CD4-positive, alpha-beta T cell treated with Interleukin-15 for 1 hour (primary cell): ENCODE measurements around the gene HSD17B12.
A peak's percentile ranks its signal among the peaks of the same experiment; 100 is the strongest.
"Not testable (repeated sequence)": the region's sequence is repeated elsewhere in the genome, so short reads cannot be mapped to it uniquely, and the experiment has no call there.

Source experiments
- DNase-seq: peaks from one replicate; pipeline ENCODE4 v3.0.0-alpha.2; 2020

The HSD17B12 gene

DNA sequence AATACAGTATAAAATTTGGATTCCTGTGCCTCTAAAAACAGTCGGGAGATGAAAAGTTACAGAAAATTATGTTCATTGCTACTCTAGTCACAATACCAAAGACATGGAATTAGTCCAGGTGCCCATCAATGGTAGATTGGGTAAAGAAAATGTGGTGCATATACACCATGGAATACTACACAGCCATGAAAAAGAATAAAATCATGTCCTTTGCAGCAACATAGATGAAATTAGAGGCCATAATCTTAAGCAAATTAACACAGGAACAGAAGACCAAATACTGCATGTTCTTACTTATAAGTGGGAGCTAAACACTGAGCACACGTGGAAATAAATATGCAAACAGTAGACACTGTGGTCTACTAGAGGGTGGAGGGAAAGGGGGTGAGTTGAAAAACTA lies 67.6 kb downstream of the HSD17B12 start:
- no peak for DNase-seq

DNA sequence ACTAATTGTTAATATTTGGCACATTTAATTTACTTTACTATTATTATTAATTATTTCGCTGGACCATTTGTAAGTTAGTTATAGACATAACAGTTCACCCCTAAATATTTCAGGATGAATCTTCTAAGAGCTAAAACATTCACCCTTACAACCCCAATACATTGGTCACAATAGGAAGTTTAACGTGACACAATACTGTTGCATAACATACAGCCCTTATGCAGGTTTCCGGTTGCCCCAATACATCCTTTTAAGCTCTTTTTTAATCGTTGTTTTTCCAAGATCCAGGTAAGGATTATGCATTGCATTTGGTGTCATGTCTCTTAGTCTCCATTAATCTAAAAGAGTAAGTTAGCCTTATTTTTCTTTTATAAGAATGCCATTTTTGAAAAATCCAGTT lies 71.2 kb downstream of the HSD17B12 start:
- DNase-seq: no peak

DNA sequence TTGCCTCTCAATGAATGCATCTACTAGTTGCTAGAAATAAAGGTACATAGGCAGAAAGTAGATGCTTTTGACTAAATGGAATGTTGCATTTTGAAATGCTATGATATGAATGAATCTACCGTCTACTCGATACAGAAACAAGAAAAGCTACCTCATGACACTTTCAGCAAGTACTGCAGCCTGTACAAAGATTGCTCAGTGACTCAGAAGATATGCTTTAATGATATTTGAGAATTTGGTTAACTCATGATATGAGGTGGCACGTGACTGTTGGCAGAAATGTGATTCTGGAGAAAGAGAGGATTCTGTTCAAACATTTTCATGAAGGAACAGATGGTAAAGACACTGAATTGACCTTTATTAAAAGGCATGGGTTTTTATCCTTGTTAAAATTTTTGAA lies 76.0 kb downstream of the HSD17B12 start:
- DNase-seq: no peak

DNA sequence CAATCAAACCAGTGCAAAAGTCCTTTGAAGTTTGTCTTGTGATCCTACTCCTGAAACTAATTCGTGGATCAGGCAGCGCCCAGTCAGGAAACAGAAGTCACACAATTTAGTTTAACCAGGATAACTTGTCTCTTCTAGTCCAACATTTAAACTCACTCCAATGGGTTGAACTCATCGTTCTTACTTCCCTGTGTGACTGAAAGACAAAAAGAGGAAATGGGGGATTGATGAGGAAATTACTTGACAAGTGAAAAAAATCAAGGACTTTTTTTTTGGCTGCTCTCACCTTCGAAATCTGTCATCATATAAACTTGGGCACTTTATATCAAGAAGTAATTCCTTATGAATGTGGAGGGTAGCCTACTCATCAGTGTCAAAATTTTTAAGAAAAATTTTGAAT lies 78.4 kb downstream of the HSD17B12 start:
- no peak for DNase-seq

DNA sequence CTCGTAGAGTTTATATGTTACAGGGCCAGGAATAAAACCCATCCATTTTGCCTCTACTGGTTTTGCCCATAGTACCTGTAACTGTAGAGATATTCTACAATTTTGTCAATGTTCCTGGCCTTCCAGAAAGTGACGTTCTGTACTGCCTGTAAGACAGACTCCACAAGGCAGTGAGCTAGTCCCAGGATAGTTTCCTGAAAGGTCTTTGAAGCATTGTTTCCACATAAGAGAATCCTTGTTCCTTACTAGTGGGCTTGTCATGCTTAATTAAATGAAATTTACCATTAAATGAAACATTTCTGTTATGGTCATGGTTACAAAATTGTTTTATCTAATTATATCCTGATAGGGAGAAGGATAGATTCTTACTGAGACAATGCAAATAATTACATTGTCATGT lies 80.4 kb downstream of the HSD17B12 start:
- DNase-seq: no peak

DNA sequence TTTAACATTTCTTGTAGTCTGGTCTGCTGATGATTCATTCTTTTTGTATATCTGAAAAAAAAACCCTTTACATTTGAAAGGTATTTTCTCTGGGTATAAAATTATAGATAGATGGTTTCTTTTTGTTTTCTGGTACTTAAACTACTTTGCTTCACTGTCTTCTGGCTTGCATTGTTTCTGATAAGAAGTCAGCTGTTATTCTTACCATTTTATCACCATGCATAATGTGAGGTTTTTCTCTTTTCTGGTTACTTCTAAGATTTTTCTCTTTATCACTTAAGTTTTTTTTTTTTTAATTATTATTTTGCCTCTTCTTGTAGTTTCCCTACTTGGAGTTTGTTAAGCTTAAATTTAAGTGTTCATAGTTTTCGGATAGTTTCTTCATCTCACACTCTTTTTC lies 84.7 kb downstream of the HSD17B12 start:
- DNase-seq: no peak

DNA sequence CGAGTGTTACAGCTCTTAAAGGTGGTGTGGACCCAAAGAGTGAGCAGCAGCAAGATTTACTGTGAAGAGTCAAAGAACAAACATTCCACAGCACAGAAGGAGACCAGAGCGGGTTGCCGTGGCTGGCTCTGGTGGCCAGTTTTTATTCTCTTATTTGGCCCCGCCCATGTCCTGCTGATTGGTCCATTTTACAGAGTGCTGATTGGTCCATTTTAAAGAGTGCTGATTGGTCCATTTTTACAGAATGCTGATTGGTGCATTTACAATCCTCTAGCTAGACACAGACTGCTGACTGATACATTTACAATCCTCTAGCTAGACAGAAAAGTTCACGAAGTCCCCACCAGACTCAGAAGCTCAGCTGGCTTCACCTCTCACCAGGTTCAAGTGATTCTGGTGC lies 88.1 kb downstream of the HSD17B12 start:
- not testable (repeated sequence) for DNase-seq

DNA sequence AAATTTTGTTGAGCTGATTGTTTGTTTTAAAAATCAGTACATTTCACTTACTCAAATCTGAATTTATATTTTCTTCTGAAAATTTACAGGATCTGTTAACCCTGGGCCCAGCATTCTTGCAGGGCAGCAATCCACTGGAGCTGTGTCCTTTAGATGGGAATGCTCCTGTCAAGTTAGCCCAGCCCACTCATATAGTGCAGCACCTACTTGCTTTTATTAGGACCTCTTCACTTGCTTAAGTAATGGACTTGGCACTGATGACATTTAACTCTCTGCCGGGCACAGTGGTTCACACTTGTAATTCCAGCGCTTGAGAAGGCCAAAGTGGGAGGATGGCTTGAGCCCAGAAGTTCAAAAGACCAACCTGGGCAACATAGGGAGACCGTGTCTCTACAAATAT lies 89.6 kb downstream of the HSD17B12 start:
- DNase-seq: no peak

DNA sequence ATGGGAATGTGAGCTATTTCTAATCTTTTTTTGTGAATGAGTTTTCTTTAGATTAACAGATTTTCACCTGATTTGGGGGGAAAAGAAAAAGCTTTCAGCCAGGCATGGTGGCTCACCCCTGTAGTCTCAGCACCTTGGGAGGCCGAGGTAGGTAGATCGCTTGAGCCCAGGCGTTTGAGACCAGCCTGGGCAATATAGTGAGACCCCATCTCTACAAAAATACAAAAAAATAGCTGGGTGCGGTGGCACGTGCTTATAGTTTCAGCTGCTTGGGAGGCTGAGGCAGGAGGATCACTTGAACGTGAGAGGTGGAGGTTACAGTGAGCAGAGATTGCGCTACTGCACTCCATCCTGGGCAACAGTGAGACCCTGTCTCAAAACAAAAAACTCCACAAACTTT lies 92.2 kb downstream of the HSD17B12 start:
- DNase-seq: no peak

DNA sequence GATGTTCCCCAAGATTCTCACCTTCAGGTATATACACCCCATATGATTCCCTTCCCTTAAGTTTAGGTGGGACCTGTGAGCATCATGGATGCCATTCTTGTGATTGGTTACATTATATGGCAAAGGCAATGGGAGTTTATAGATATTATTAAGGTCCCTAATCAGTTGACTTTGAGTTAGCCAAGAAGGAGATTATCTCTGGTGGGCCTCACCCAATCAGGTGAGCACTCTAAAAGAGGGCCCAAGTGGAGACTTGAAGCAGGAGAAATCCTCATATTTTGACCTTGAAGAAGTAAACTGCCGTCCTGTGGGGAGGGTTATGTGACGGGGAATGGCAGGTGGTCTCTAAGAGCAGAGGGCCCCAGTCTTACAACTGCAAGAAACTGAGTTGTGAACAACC lies 94.2 kb downstream of the HSD17B12 start:
- DNase-seq: no peak

DNA sequence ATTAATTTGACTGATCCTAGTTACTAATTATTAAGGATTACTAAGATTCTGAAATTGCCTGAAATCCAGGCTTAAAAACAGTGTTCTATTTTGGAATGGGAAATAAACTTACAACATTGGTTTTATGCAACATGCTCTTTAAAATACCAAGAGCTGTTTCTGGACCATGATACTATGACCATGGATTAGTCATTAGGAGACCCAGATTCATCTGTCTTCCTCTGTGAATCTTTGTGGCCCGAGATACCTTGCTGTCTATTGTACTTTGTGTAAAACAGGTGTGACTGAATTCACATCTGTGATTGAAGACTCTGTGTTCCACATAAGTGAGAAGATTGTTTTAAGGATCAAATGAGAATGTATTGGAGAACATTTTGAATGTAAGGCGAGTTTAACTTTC lies 98.8 kb downstream of the HSD17B12 start:
- no peak for DNase-seq

DNA sequence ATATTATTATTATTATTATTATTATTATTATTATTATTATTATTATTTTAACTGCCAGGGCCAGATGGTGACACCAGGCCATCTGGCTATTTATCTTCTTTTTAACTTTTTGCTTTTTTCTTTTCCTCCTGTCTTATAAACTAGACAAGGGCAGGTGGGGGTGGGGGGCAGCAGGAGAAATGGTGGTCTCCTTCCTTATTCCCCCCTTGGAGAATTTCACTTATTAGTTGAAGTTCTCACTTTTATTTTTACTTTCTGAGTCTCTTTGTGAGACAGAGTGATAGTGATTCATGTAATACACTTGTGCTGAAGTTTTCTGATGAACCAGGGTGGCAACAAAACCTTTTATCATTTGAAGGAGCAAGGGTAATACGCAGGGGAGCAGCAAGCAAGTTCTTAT lies 103.8 kb downstream of the HSD17B12 start:
- no peak for DNase-seq

DNA sequence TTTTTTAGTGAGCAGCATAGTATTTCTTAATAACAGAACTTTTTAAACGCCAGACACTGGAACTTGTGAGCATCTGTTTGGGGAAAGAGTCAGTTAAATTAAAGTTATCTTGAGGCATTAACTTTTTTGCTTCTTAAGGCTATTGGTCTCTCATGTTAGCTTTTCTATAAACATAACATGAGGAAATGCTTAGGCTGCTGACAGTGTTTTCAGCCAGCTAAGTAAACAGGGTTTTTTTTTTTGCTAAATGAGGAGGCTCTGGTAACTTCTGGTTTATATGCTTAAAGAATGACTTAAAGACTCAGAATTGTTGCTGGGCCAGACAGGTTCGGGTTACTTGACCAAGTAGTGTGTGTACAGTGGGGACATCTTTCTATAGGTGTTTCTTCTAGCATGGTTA lies 104.3 kb downstream of the HSD17B12 start:
- DNase-seq: no peak

DNA sequence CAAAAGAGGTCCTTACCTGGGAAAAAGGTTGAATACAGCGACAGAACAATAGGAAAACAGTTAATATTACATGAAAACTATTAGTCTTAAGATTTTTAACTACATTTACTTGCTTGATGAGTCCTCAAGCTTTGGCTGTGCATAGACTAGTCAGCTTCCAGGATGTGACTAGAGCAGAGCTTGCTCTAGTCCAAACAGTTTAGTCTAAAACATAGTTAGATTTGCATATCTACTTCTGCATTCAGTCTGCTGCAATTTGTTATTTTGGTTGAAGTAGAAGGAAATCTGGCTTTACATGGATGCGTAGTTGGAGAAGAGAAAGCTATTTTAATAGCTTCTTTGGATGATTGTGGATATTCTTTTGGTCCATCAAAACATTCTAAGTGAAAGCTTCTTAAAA lies 104.8 kb downstream of the HSD17B12 start:
- no peak for DNase-seq

DNA sequence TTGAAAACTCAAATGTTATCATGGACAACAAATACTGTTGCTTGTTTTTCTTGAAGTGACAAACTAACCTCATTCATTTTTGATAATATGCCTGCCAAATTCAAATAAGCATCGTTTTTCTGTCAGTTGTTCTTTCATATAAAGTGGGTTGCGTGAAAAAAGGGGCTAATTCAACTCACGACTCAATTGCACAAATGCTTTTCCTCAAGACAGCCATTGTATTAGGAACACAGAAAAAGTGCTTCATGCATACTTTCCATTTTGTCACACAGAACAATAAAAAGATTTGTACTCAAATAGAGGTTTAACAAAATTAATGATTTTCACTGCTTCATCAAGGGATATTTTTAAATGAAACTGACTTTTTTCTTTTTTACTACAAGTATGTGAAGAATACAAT lies 105.5 kb downstream of the HSD17B12 start:
- DNase-seq: no peak

DNA sequence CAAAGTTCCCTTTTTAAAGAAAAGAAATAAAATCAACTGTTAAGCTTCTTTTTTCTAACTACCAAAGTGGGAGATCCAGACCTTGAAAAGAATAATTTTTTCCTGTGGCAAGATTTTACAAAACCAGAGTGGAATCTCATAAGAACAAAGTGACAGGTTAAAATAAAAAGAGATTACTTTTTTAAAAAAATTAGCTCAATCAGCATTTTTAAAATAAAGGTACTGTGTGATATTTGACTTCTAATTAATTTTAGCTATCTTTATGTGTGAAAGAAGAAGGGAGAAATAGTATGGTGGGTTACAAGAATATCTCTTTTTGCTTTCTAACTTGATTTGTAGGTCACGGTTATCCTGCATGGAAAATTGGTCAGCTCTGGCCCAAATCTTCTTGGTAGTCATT lies 107.3 kb downstream of the HSD17B12 start:
- no peak for DNase-seq

DNA sequence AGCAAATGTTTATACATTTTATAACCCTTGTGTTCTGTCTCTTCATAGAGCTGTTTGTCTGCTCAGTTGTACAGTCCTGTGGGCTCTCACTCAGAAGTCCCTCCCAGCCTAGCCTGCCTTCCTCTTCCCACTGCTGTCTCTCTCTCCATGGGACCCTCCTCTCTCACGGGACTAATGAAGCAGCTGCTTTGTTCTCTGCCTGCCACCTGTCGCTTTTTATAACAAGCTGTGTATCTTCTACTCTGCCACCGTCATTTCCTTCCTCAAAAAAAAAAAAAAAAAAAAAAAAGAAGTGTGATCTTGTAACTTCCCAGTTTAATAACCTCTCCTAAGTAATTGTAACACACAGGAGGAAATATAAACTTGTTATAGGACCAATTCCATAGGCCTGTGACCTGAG lies 107.9 kb downstream of the HSD17B12 start:
- peak; percentile 46 for DNase-seq

DNA sequence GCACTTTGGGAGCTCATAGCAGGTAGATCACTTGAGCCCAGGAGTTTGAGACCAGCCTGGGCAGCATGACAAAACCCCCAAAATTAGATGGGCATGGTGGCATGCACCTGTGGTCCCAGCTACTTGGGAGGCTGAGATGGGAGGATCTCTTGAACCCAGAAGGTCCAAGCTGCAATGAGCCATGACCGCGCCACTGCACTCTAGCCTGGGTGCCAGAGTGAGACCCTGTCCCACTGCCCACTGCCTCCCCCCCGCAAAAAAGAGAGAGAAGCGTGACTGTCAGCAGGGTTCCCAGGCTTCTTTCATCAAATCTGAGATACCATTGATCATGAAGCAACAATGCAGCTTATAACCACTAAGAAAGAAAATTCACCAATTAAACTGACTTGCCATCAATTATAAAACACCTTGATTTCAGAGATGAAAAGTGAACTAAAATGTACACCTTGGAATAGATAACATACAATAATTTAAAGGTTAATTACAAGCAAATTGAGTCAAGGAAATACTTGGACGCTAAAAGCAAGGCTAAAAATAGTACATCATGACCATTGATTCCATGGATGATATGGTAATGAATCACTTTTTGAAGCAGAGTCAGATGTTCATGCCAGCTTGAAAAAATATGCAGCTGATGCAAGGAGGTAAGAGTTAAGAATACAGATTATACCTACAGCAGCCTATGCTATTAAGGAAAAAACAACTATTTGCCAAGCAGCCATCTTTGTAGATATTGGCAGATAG lies 109.3 kb downstream of the HSD17B12 start:
- no peak for DNase-seq

DNA sequence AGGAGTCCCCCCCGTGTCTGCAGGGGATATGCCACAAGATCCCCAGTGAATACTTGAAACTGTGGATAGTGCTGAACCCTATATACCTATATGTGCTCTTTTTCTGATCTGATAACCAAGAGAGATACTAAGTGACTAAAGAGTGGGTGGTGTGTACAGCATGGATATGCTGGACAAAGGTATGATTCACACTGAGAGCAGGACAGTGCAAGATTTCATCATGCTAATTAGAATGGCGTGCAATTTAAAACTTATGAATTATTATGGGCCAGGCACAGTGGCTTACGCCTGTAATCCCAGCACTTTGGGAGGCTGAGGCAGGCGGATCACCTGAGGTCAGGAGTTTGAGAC lies 109.9 kb downstream of the HSD17B12 start:
- DNase-seq: no peak

DNA sequence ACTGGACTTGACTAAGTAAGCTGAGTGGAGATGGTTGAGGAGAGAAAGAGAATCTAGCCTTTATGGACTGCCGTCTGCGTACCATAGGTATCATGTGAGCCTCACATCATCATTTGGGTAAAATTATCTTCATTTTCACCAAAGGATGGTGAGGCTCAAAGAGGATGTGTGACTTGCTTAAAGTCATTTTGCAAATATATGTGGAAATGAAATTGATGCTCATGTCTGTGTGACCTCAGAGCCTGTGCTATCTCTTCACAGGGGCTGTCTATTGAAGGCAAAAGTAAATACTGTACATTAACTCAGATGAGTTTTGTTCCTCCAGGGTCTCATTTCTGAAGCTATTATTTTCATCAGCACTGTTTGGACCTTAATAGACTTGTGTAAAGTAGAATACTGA lies 116.8 kb downstream of the HSD17B12 start:
- no peak for DNase-seq

DNA sequence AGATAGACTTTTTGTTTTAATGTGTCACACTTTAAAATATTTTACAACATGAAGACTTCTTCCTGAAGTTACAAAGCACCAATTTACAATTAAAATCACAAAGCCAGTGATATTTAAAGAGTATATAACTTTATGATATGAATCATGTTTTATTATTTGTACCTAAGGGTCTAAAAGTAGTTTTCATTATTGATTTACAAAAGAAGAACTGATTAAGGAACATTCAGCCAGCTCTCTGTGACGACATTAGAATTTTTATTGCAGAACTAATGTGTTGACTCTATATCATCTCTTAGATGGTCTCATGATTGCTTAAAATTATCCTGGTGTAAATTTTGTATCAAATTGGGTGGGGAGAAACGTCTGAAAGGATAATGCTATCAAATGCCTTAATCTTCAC lies 117.3 kb downstream of the HSD17B12 start:
- DNase-seq: no peak

DNA sequence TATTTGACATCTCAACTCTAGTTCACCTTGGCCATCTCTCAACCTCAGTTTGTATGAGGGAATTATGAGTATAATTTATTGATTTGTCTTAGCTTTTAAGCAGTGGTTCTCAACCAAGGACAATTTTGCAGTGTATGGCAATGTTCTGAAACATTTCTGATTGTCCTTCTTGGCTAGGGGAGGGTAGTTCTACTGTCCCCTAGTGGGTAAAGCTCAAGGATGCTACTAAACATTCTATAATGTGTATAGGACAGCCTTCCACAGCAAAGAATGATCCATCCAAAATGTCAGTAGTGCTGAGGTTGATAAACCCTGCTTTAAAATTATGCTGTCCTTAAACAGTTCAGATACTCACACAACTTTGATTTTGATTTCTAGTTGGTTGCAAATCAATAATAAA lies 122.0 kb downstream of the HSD17B12 start:
- no peak for DNase-seq

DNA sequence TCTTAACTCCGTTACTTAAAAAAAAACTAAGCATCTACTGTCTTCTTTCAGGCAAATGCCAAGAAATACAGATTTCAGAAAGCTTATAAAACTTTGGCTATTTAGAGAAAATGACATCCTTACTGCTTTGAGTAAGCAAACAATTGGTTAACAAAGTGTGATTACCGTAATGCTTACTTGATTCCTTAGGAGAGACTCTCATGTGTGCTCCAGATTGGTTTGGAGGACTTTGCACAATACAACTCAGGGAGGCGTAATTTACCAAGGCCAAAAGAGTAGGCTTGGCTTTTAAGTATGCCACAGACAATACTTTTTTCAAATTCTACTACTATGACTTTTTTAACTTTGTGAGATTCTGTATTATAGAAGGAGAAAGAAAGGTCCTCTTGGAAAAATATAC lies 123.2 kb downstream of the HSD17B12 start:
- no peak for DNase-seq

DNA sequence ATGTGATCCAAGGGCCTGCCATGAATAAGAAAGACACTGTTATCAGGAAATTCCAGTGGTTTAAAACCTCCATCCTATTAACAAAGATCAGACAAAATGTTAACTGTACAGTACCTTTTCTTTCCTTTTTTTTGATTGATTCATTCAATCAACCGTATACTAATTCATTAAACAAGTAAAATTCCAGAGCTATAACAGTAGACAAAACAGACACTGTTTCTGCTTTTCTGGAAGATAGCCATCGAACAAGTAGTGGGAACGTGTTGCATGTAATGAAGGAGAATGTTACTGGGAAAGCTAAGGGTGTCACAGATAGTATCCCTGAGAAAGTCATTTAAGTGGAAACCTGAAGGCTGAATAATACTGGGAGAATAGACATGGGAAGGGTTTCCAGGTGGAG lies 126.4 kb downstream of the HSD17B12 start:
- DNase-seq: no peak

DNA sequence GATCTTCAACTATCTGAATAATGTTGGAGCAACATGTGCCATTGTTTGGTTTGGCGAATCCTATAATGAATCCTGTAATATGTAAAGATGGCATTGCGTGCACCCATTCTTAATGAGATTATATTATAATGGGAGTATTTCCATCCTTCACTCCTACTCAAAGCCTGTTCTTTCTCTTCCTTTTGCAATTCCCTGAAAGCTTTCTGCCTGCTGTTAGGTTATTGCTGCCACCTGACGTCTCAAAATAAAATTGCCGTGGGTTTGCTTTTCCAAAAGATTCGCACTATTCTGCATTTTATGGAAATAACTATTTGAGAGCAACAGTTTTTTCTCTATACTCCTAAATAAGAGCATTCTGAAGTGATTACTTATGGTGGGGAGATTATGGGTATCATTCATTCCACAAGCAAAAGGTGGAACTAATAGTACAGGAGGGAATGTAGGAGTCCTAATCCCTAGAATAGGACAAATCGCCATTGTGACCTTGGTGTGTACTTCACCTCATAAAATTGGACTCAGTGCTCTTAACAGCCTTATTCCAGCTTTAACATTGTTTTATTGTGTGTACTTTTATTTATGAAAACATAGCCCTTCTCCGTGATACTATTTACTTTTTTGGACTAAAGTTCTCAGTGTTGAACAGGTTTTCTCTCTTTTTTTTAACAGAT lies 130.5 kb downstream of the HSD17B12 start:
- no peak for DNase-seq
